ENCODE results near the gene CSF1.
"Not testable (repeated sequence)": the region's sequence is repeated elsewhere in the genome, so short reads cannot be mapped to it uniquely, and the experiment has no call there.

CSF1 gene

GRCh38 chr1:109933856-109934711 is 23.4 kb downstream of the CSF1 start:
- DNase-seq (ENCODE audit: low read depth in 2 of 3, low spot score in 2 of 3), result no peak

- no peak for DNase-seq (ENCODE audit: low read depth in 2 of 3, low spot score in 2 of 3)
Measured at GRCh38 chr1:109935451-109935900, 24.8 kb downstream of the CSF1 start.

- DNase-seq (ENCODE audit: low read depth in 2 of 3, low spot score in 2 of 3), result no peak
Measured at GRCh38 chr1:109937738-109938137, 27.1 kb downstream of the CSF1 start.

GRCh38 chr1:109938556-109938955 is 27.9 kb downstream of the CSF1 start:
- DNase-seq (ENCODE audit: low read depth in 2 of 3, low spot score in 2 of 3), result no peak

- no peak for DNase-seq (ENCODE audit: low read depth in 2 of 3, low spot score in 2 of 3)
Measured at GRCh38 chr1:109942434-109942833, 31.8 kb downstream of the CSF1 start.

GRCh38 chr1:109944541-109944940 is 33.9 kb downstream of the CSF1 start:
- DNase-seq (ENCODE audit: low read depth in 2 of 3, low spot score in 2 of 3), result no peak

- DNase-seq (ENCODE audit: low read depth in 2 of 3, low spot score in 2 of 3), result no peak
Measured at GRCh38 chr1:109946511-109946910, 35.9 kb downstream of the CSF1 start.

GRCh38 chr1:109947582-109948284 is 37.1 kb downstream of the CSF1 start:
- no peak for DNase-seq (ENCODE audit: low read depth in 2 of 3, low spot score in 2 of 3)

GRCh38 chr1:109948285-109948630 is 37.6 kb downstream of the CSF1 start:
- DNase-seq (ENCODE audit: low read depth in 2 of 3, low spot score in 2 of 3), result no peak

- no peak for DNase-seq (ENCODE audit: low read depth in 2 of 3, low spot score in 2 of 3)
Measured at GRCh38 chr1:109950038-109950437, 39.4 kb downstream of the CSF1 start.

GRCh38 chr1:109950509-109950908 is 39.9 kb downstream of the CSF1 start:
- DNase-seq (ENCODE audit: low read depth in 2 of 3, low spot score in 2 of 3), result no peak

- DNase-seq (ENCODE audit: low read depth in 2 of 3, low spot score in 2 of 3), result not testable (repeated sequence)
Measured at GRCh38 chr1:109951501-109951900, 40.9 kb downstream of the CSF1 start.

GRCh38 chr1:109954041-109954512 is 43.4 kb downstream of the CSF1 start:
- DNase-seq (ENCODE audit: low read depth in 2 of 3, low spot score in 2 of 3), result no peak

GRCh38 chr1:109959632-109959973 is 49.0 kb downstream of the CSF1 start:
- no peak for DNase-seq (ENCODE audit: low read depth in 2 of 3, low spot score in 2 of 3)

GRCh38 chr1:109959974-109960744 is 49.5 kb downstream of the CSF1 start:
- no peak for DNase-seq (ENCODE audit: low read depth in 2 of 3, low spot score in 2 of 3)

- no peak for DNase-seq (ENCODE audit: low read depth in 2 of 3, low spot score in 2 of 3)
Measured at GRCh38 chr1:109960745-109961094, 50.1 kb downstream of the CSF1 start.

- no peak for DNase-seq (ENCODE audit: low read depth in 2 of 3, low spot score in 2 of 3)
Measured at GRCh38 chr1:109963864-109964263, 53.2 kb downstream of the CSF1 start.

- DNase-seq (ENCODE audit: low read depth in 2 of 3, low spot score in 2 of 3), result no peak
Measured at GRCh38 chr1:109969146-109969829, 58.6 kb downstream of the CSF1 start.

- DNase-seq (ENCODE audit: low read depth in 2 of 3, low spot score in 2 of 3), result no peak
Measured at GRCh38 chr1:109969907-109970306, 59.3 kb downstream of the CSF1 start.

GRCh38 chr1:109971559-109971958 is 60.9 kb downstream of the CSF1 start:
- DNase-seq (ENCODE audit: low read depth in 2 of 3, low spot score in 2 of 3), result no peak

GRCh38 chr1:109974191-109974590 is 63.5 kb downstream of the CSF1 start:
- DNase-seq (ENCODE audit: low read depth in 2 of 3, low spot score in 2 of 3), result no peak

Measured in activated CD8-positive, alpha-beta memory T cell treated with anti-CD3 and anti-CD28 coated beads for 48 hours (primary cell).